Measurements from ENCODE around the gene ATG16L1.

Gene ATG16L1

DNA sequence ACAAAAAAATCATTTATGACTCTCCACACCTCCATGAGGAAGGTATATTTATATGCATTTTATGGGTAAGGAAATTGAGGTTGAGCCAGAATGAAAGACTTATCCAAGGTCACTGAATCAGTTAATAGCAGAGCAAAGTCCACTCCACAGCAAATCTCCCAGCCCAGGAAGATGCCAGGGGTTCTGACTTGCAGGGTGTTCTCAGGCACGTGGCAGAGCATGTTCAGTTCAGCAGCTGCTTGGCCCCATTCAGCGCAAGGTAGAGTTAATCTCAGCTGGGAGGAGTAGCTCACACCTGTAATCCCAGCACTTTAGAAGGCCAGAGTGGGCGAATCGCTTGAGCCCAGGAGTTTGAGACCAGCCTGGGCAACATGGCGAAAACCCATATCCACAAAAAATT, 85.1 kb downstream of the ATG16L1 start:
- H3K4me1 ChIP-seq (ENCODE audit: control insufficient read depth, insufficient read depth, low read length): no peaks in the 10 kb centered on the region
- no peak overlapping the region for H3K4me3 ChIP-seq (ENCODE audit: low read depth, low read length)
- CTCF ChIA-PET: no interaction called here
- TF ChIP-seq ZNF155 (tag by site-specific recombination; IDR thresholded peaks at IDR 0.05): no peak
- POLR2A ChIA-PET: no interaction called here
- no peaks in the 10 kb centered on the region for H3K36me3 ChIP-seq (ENCODE audit: control insufficient read depth in 2 of 2, insufficient read depth in 1 of 2, low read length in 2 of 2)
- H3K27ac ChIP-seq (ENCODE audit: extremely low read depth, low read depth, low read length): no peak overlapping the region
- H3K9me3 ChIP-seq (ENCODE audit: control insufficient read depth, insufficient read depth, low read depth, low read length): no peaks in the 10 kb centered on the region

DNA sequence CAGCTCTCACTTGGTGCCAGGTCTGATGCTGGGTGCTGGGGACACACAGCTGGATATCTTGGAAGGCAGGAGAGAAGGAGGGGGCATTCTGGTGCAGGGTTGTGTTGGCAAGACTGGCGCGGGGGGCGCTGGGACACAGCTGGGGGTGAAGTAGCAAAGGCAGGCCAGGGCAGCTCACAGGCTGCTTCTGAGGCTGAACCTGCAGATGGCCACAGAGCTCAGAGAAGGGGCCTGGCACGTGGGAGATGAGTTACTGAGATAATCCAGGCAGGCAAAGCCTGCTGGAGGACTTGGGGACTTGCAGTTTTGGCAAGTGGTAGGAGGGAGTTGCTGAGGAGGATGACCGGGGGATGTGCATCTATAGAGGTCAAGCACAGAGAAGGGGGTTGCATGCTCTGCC, 86.6 kb downstream of the ATG16L1 start:
- TF ChIP-seq OVOL3 (tag by site-specific recombination; IDR thresholded peaks at IDR 0.05): no peak
- TF ChIP-seq ZNF112 (tag by site-specific recombination; IDR thresholded peaks at IDR 0.05): no peak
- no peak for TF ChIP-seq ZNF202 (tag by site-specific recombination; IDR thresholded peaks at IDR 0.05; ENCODE audit: borderline replicate concordance)
- TF ChIP-seq, protein P1, sequence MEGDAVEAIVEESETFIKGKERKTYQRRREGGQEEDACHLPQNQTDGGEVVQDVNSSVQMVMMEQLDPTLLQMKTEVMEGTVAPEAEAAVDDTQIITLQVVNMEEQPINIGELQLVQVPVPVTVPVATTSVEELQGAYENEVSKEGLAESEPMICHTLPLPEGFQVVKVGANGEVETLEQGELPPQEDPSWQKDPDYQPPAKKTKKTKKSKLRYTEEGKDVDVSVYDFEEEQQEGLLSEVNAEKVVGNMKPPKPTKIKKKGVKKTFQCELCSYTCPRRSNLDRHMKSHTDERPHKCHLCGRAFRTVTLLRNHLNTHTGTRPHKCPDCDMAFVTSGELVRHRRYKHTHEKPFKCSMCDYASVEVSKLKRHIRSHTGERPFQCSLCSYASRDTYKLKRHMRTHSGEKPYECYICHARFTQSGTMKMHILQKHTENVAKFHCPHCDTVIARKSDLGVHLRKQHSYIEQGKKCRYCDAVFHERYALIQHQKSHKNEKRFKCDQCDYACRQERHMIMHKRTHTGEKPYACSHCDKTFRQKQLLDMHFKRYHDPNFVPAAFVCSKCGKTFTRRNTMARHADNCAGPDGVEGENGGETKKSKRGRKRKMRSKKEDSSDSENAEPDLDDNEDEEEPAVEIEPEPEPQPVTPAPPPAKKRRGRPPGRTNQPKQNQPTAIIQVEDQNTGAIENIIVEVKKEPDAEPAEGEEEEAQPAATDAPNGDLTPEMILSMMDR (tag by site-specific recombination; IDR thresholded peaks at IDR 0.05): 0 out of 2 replicates have a peak, but pooled peaks have one; percentile 41
- POLR2A ChIA-PET: no interaction called here

DNA sequence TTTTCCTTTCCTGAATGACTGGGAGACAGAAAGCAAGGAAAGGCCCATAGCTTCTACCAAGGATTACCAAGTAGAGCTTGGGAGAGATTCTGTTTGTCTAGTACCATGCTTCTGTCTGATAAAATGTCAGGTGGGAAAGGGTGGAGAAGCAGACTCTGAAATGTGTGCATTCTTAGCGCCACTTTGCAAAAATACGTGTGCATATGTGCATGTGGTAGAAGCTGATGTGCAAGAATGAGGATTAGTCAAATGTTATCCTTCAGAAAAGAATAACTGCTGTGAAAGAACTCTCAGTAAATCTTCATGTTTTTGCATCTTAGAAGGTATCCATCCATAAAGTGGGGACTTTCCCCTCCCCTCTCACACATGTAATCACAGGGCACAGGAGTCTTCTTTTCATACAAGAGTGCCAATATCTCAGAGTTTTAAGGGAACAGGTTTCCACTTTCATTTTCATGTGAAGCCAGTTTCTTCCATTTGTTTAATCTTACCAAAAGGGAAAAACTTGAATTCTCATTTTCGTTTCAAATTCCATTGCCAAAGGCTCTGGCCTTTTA, 87.4 kb downstream of the ATG16L1 start:
- ChIA-PET POLR2A (no interaction called here), CTCF (no interaction called here)
- no peaks in the 10 kb centered on the region for H3K4me1 ChIP-seq (ENCODE audit: control insufficient read depth, insufficient read depth, low read length)

More for the DNA sequence above, 86.6 kb downstream of the ATG16L1 start:
- Histone ChIP-seq H3K36me3 (ENCODE audit: control insufficient read depth in 2 of 2, insufficient read depth in 1 of 2, low read length in 2 of 2) (no peaks in the 10 kb centered on the region), H3K4me3 (ENCODE audit: low read depth, low read length) (no peak overlapping the region), H3K9me3 (ENCODE audit: control insufficient read depth, insufficient read depth, low read depth, low read length) (no peaks in the 10 kb centered on the region), H3K4me1 (ENCODE audit: control insufficient read depth, insufficient read depth, low read length) (no peaks in the 10 kb centered on the region), H3K27ac (ENCODE audit: extremely low read depth, low read depth, low read length) (no peak overlapping the region)
- CTCF ChIA-PET: no interaction called here

DNA sequence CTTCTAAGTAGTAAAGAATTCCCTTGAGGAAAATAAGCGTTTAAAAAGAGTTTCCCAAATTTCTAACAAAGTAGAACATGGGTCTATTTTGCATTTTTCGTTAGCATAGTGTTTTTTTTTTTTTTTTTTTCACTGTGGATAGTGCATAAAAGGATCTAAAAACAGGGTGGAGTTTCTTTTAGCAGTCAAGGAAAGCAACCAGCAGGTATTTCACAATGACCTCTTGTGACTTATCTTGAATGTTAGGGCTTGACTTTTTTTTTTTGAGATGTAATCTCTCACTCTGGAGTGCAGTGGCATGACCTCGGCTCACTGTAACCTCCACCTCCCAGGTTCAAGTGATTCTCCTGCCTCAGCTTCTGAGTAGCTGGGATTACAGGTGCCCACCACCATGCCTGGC, 88.0 kb downstream of the ATG16L1 start:
- POLR2A ChIA-PET: interaction anchor here (0.6 kb wide), 1 partner anchor 53 kb away, joined by 4 read pairs; no protein-coding TSS in a partner anchor
- Histone ChIP-seq H3K36me3 (ENCODE audit: control insufficient read depth in 2 of 2, insufficient read depth in 1 of 2, low read length in 2 of 2) (no peaks in the 10 kb centered on the region), H3K27ac (ENCODE audit: extremely low read depth, low read depth, low read length) (no peak overlapping the region), H3K9me3 (ENCODE audit: control insufficient read depth, insufficient read depth, low read depth, low read length) (no peaks in the 10 kb centered on the region), H3K4me1 (ENCODE audit: control insufficient read depth, insufficient read depth, low read length) (no peaks in the 10 kb centered on the region), H3K4me3 (ENCODE audit: low read depth, low read length) (no peak overlapping the region)
- no peak for TF ChIP-seq MZF1 (tag by site-specific recombination; IDR thresholded peaks at IDR 0.05; ENCODE audit: borderline replicate concordance)
- TF ChIP-seq HOXC10 (CRISPR knock-in tag; IDR thresholded peaks at IDR 0.05): no peak
- TF ChIP-seq ZNF548 (tag by site-specific recombination; IDR thresholded peaks at IDR 0.05): no peak
- no peak for TF ChIP-seq ZNF404 (tag by site-specific recombination; IDR thresholded peaks at IDR 0.05)
- no peak for TF ChIP-seq ZBTB7A (tag by site-specific recombination; IDR thresholded peaks at IDR 0.05; ENCODE audit: low read depth)
- no peak for TF ChIP-seq ZIC2 (tag by site-specific recombination; IDR thresholded peaks at IDR 0.05)
- TF ChIP-seq ZNF777 (tag by site-specific recombination; IDR thresholded peaks at IDR 0.05; ENCODE audit: borderline replicate concordance): no peak
- TF ChIP-seq, protein P2, sequence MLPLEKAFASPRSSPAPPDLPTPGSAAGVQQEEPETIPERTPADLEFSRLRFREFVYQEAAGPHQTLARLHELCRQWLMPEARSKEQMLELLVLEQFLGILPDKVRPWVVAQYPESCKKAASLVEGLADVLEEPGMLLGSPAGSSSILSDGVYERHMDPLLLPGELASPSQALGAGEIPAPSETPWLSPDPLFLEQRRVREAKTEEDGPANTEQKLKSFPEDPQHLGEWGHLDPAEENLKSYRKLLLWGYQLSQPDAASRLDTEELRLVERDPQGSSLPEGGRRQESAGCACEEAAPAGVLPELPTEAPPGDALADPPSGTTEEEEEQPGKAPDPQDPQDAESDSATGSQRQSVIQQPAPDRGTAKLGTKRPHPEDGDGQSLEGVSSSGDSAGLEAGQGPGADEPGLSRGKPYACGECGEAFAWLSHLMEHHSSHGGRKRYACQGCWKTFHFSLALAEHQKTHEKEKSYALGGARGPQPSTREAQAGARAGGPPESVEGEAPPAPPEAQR (tag by site-specific recombination; IDR thresholded peaks at IDR 0.05): no peak
- no peak for TF ChIP-seq ZNF610 (tag by site-specific recombination; IDR thresholded peaks at IDR 0.05; ENCODE audit: borderline replicate concordance)
- no peak for TF ChIP-seq MYNN (tag by site-specific recombination; IDR thresholded peaks at IDR 0.05; ENCODE audit: borderline replicate concordance)
- no peak for TF ChIP-seq ZNF549 (tag by site-specific recombination; IDR thresholded peaks at IDR 0.05)
- no peak for TF ChIP-seq REPIN1 (tag by site-specific recombination; IDR thresholded peaks at IDR 0.05; ENCODE audit: low read depth)
- no peak for TF ChIP-seq ZNF530 (tag by site-specific recombination; IDR thresholded peaks at IDR 0.05; ENCODE audit: low read depth)
- TF ChIP-seq ZSCAN30 (tag by site-specific recombination; IDR thresholded peaks at IDR 0.05): no peak
- no peak for TF ChIP-seq YY1 (tag by site-specific recombination; IDR thresholded peaks at IDR 0.05)
- CTCF ChIA-PET: no interaction called here

More for the DNA sequence above, 87.4 kb downstream of the ATG16L1 start:
- Histone ChIP-seq H3K4me3 (ENCODE audit: low read depth, low read length) (no peak overlapping the region), H3K9me3 (ENCODE audit: control insufficient read depth, insufficient read depth, low read depth, low read length) (no peaks in the 10 kb centered on the region), H3K27ac (ENCODE audit: extremely low read depth, low read depth, low read length) (no peak overlapping the region), H3K36me3 (ENCODE audit: control insufficient read depth in 2 of 2, insufficient read depth in 1 of 2, low read length in 2 of 2) (no peaks in the 10 kb centered on the region)
- TF ChIP-seq, protein P3, sequence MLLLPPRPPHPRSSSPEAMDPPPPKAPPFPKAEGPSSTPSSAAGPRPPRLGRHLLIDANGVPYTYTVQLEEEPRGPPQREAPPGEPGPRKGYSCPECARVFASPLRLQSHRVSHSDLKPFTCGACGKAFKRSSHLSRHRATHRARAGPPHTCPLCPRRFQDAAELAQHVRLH (tag by site-specific recombination; IDR thresholded peaks at IDR 0.05): no peak
- TF ChIP-seq SETDB1 (IDR thresholded peaks at IDR 0.05; ENCODE audit: insufficient read length, low read length): no peak
- TF ChIP-seq, protein P4, sequence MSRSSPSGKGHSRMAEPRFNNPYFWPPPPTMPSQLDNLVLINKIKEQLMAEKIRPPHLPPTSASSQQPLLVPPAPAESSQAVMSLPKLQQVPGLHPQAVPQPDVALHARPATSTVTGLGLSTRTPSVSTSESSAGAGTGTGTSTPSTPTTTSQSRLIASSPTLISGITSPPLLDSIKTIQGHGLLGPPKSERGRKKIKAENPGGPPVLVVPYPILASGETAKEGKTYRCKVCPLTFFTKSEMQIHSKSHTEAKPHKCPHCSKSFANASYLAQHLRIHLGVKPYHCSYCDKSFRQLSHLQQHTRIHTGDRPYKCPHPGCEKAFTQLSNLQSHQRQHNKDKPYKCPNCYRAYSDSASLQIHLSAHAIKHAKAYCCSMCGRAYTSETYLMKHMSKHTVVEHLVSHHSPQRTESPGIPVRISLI (tag by site-specific recombination; IDR thresholded peaks at IDR 0.05): no peak
- no peak for TF ChIP-seq ZNF623 (tag by site-specific recombination; IDR thresholded peaks at IDR 0.05)

Data from HEK293 (cell line).